Keratinocyte (primary cell): ENCODE results near the gene CEP170B. TPM values are rescaled to one million over a fixed set of nuclear protein-coding genes. Genes with fewer than 3 reads are reported as not detected.

Source experiments
- DNase-seq: peaks from one replicate; pipeline ENCODE4 v3.0.0-alpha.2; 2011; ENCODE audit warnings: low read depth, missing footprints, low spot score
- FAIRE-seq: peaks from 2 replicates; lab custom pipeline; 2011; peaks lifted over from hg19 to GRCh38; lab: Jason Lieb, UNC
- H2AFZ ChIP-seq: 2 replicates; pipeline ENCODE4 v1.6.0; 2012; ENCODE audit warnings: low read length, control low read depth, inconsistent platforms; ENCODE audit not compliant: control insufficient read depth
- H3K27ac ChIP-seq: 2 replicates; pipeline ENCODE4 v1.5.1; 2011; ENCODE audit warnings: low read length; ENCODE audit not compliant: control insufficient read depth, insufficient read depth
- H3K27me3 ChIP-seq: 3 replicates; pipeline ENCODE4 v1.6.0; 2011; ENCODE audit warnings: low read length; ENCODE audit not compliant: control insufficient read depth, insufficient read depth; ENCODE audit errors: extremely low read depth
- H3K36me3 ChIP-seq, 2 experiments: 2 replicates in 1 of 2; 3 replicates in 1 of 2; pipeline ENCODE4 v1.5.1; 2011; ENCODE audit warnings: low read length in 2 of 2, mild to moderate bottlenecking in 1 of 2; ENCODE audit not compliant: control insufficient read depth in 2 of 2, insufficient read depth in 2 of 2; ENCODE audit errors: extremely low read depth in 1 of 2
- H3K4me1 ChIP-seq: 3 replicates; pipeline ENCODE4 v1.5.1; 2011; ENCODE audit warnings: low read length; ENCODE audit not compliant: control insufficient read depth, insufficient read depth; ENCODE audit errors: extremely low read depth
- H3K4me2 ChIP-seq: 3 replicates; pipeline ENCODE4 v1.6.0; 2011; ENCODE audit warnings: low read depth, low read length; ENCODE audit not compliant: control insufficient read depth, insufficient read depth; ENCODE audit errors: extremely low read depth
- H3K4me3 ChIP-seq, 3 experiments: fragments of 200-600 bp in 1 of 3; sonication (generic) in 1 of 3; 2 replicates in 2 of 3; 3 replicates in 1 of 3; pipeline ENCODE4 v1.5.1; 2011 to 2016; ENCODE audit warnings: low read length in 3 of 3, mild to moderate bottlenecking in 3 of 3, control low read depth in 2 of 3, inconsistent platforms in 1 of 3, low read depth in 1 of 3, mixed read lengths in 1 of 3, mixed run types in 1 of 3, moderate library complexity in 1 of 3; ENCODE audit not compliant: control insufficient read depth in 2 of 3, insufficient read depth in 2 of 3; ENCODE audit errors: extremely low read depth in 1 of 3
- H3K79me2 ChIP-seq: 2 replicates; pipeline ENCODE4 v1.6.0; 2012; ENCODE audit warnings: low read length; ENCODE audit not compliant: control insufficient read depth, insufficient read depth
- H3K9ac ChIP-seq: 3 replicates; pipeline ENCODE4 v1.6.0; 2011; ENCODE audit warnings: low read length; ENCODE audit not compliant: control insufficient read depth, insufficient read depth; ENCODE audit errors: extremely low read depth
- H3K9me1 ChIP-seq: 3 replicates; pipeline ENCODE4 v1.6.0; 2011; ENCODE audit warnings: low read length; ENCODE audit not compliant: control insufficient read depth, insufficient read depth; ENCODE audit errors: extremely low read depth
- H3K9me3 ChIP-seq: 2 replicates; pipeline ENCODE4 v1.5.1; 2012; ENCODE audit warnings: low read depth, low read length; ENCODE audit not compliant: control insufficient read depth
- H4K20me1 ChIP-seq: 3 replicates; pipeline ENCODE4 v1.6.0; 2011; ENCODE audit warnings: low read length; ENCODE audit not compliant: control insufficient read depth, insufficient read depth; ENCODE audit errors: extremely low read depth
- CTCF ChIP-seq, 3 experiments: IDR thresholded peaks in 1 of 3; conservative IDR thresholded peaks in 1 of 3; optimal IDR thresholded peaks in 1 of 3; 2 replicates in 2 of 3; 3 replicates in 1 of 3; pipeline versions ENCODE3 to v1.5.1; 2011; ENCODE audit warnings: low read length in 3 of 3, mild to moderate bottlenecking in 3 of 3, moderate library complexity in 2 of 3, control low read depth in 1 of 3, inconsistent platforms in 1 of 3; ENCODE audit not compliant: insufficient read depth in 2 of 3; ENCODE audit errors: extremely low read depth in 1 of 3
- EZH2 ChIP-seq: IDR thresholded peaks from one replicate; pipeline ENCODE4 v1.6.1; 2012; ENCODE audit warnings: inconsistent platforms, mild to moderate bottlenecking, low read length, moderate library complexity
- dilution Hi-C: fragments of 300-500 bp; cut with MboI; formaldehyde crosslinking; loops from one replicate; pipeline ENCODE4 v1.7.0; 2020; ENCODE audit warnings: low sequenced_read_pairs; ENCODE audit not compliant: extremely low pct_ligation_motif_present
- polyA plus RNA-seq, 5 experiments: library from polyadenylated mRNA; depleted of rRNA in 3 of 5; stranded (reverse) in 3 of 5; stranded (forward) in 1 of 5; unstranded in 1 of 5; fragments of >200 nt; gene quantifications; 1 replicate in 1 of 5; 2 replicates in 3 of 5; 3 replicates in 1 of 5; pipeline versions ENCODE4 v1.2.1 to v1.2.3, GENCODE V29; 2011 to 2012; ENCODE audit warnings: missing spikeins in 2 of 5, low read depth in 1 of 5, low replicate concordance in 1 of 5

CEP170B gene
- polyA plus RNA-seq, 1 donor (not counting 4 experiments of a cell fraction or from before 2014, with no cell fraction given): 8.7 TPM

GRCh38 chr14:104817930-104818713, 46.9 kb upstream of the CEP170B start:
- no peak overlapping the region for H3K9ac ChIP-seq
- DNase-seq: no peak
- H3K27me3 ChIP-seq: no peaks in the 10 kb centered on the region
- H3K4me3 ChIP-seq: no peak overlapping the region
- no peak overlapping the region for H3K4me2 ChIP-seq
- H3K27ac ChIP-seq: no peak overlapping the region
- no peaks in the 10 kb centered on the region for H3K9me3 ChIP-seq
- no peak for TF ChIP-seq CTCF (optimal IDR thresholded peaks at IDR 0.05 in 1 of 3, IDR thresholded peaks at IDR 0.05 in 1 of 3, conservative IDR thresholded peaks at IDR 0.05 in 1 of 3; ENCODE audit: extremely low read depth in 1 of 3, insufficient read depth in 2 of 3, low read length in 3 of 3)
- TF ChIP-seq EZH2: no peak
- H3K79me2 ChIP-seq: peaks cover 3% of the 10 kb centered on the region
- dilution Hi-C loops: no loop called here
- no peaks in the 10 kb centered on the region for H3K36me3 ChIP-seq
- no peaks in the 10 kb centered on the region for H3K9me1 ChIP-seq
- H3K4me1 ChIP-seq: peaks cover 11% of the 10 kb centered on the region
- no peaks in the 10 kb centered on the region for H4K20me1 ChIP-seq
- H2AFZ ChIP-seq: no peak overlapping the region
- no peak for FAIRE-seq

- Histone ChIP-seq H3K9ac (no peak overlapping the region), H3K4me2 (no peak overlapping the region), H3K4me1 (peaks cover 11% of the 10 kb centered on the region), H3K79me2 (peaks cover 3% of the 10 kb centered on the region), H3K36me3 (no peaks in the 10 kb centered on the region), H3K27me3 (no peaks in the 10 kb centered on the region), H3K9me1 (no peaks in the 10 kb centered on the region), H3K4me3 (no peak overlapping the region), H4K20me1 (no peaks in the 10 kb centered on the region), H2AFZ (no peak overlapping the region), H3K27ac (no peak overlapping the region), H3K9me3 (no peaks in the 10 kb centered on the region)
- dilution Hi-C loops: no loop called here
- FAIRE-seq: no peak
- TF ChIP-seq EZH2 (no peak), CTCF (optimal IDR thresholded peaks at IDR 0.05 in 1 of 3, IDR thresholded peaks at IDR 0.05 in 1 of 3, conservative IDR thresholded peaks at IDR 0.05 in 1 of 3; ENCODE audit: extremely low read depth in 1 of 3, insufficient read depth in 2 of 3, low read length in 3 of 3) (no peak)
- DNase-seq: no peak
These were observed 46.3 kb upstream of the CEP170B start for GRCh38 chr14:104818714-104819161.
